SU-DHL-6 (cell line): ENCODE results near the gene UPF2.

Source experiments
- H2AFZ ChIP-seq: fragments of 200-600 bp; sonication (generic); 2 replicates; pipeline ENCODE4 v1.6.1; 2014; ENCODE audit warnings: low read depth, mild to moderate bottlenecking, moderate library complexity, mixed read lengths, antibody characterized with exemption, low read length; ENCODE audit not compliant: severe bottlenecking
- H3F3A ChIP-seq: fragments of 200-600 bp; shearing (Covaris generic); 2 replicates; pipeline ENCODE4 v1.6.0; 2016; ENCODE audit warnings: antibody characterized with exemption, mild to moderate bottlenecking; ENCODE audit not compliant: insufficient read depth
- H3K27ac ChIP-seq: fragments of 200-600 bp; sonication (generic); 2 replicates; pipeline ENCODE4 v1.5.1; 2016; ENCODE audit warnings: low read depth, mild to moderate bottlenecking, low read length, moderate library complexity, mixed read lengths
- H3K27me3 ChIP-seq: fragments of 200-600 bp; sonication (generic), shearing (Covaris generic); 2 replicates; pipeline ENCODE4 v1.6.0; 2014; ENCODE audit warnings: mild to moderate bottlenecking, low read length
- H3K36me3 ChIP-seq: fragments of 200-600 bp; sonication (generic); 2 replicates; pipeline ENCODE4 v1.6.1; 2014; ENCODE audit warnings: mild to moderate bottlenecking, low read length, mixed read lengths
- H3K4me2 ChIP-seq: fragments of 300-600, 200-600 bp; shearing (Covaris generic), sonication (generic); 2 replicates; pipeline ENCODE4 v1.6.0; 2014; ENCODE audit warnings: low read length, low read depth, mild to moderate bottlenecking; ENCODE audit not compliant: poor library complexity, severe bottlenecking
- H3K4me3 ChIP-seq: fragments of 200-600 bp; sonication (generic); 2 replicates; pipeline ENCODE4 v1.5.1; 2014; ENCODE audit warnings: antibody characterized with exemption, low read length, mild to moderate bottlenecking, mixed read lengths; ENCODE audit not compliant: insufficient read depth, poor library complexity, severe bottlenecking
- H3K79me2 ChIP-seq: fragments of 200-600 bp; sonication (generic); 2 replicates; pipeline ENCODE4 v1.6.1; 2014; ENCODE audit warnings: mild to moderate bottlenecking, low read length, moderate library complexity; ENCODE audit not compliant: insufficient read depth
- H3K9ac ChIP-seq: fragments of 200-600 bp; sonication (generic); 2 replicates; pipeline ENCODE4 v1.7.0; 2014; ENCODE audit warnings: mild to moderate bottlenecking, low read length
- H3K9me2 ChIP-seq: fragments of 200-600 bp; sonication (generic); replicated peaks from 2 replicates; pipeline ENCODE4 v1.6.1; 2014; ENCODE audit warnings: low read length; ENCODE audit not compliant: insufficient read depth
- H3K9me3 ChIP-seq: fragments of 200-600 bp; sonication (generic); 2 replicates; pipeline ENCODE4 v1.6.1; 2014; ENCODE audit warnings: low read length, mixed read lengths; ENCODE audit not compliant: insufficient read depth
- H4K20me1 ChIP-seq: fragments of 200-600 bp; sonication (generic); 2 replicates; pipeline ENCODE4 v1.6.1; 2014; ENCODE audit warnings: low read depth, mild to moderate bottlenecking, antibody characterized with exemption, low read length, moderate library complexity, mixed read lengths
- CTCF ChIP-seq: fragments of 200-600 bp; sonication (generic); IDR thresholded peaks from one replicate; pipeline ENCODE4 v1.5.1; 2017; ENCODE audit warnings: antibody characterized with exemption, mild to moderate bottlenecking, low read length, moderate library complexity; ENCODE audit not compliant: insufficient read depth, poor library complexity, severe bottlenecking
- EZH2phosphoT487 ChIP-seq: fragments of 200-600 bp; sonication (generic), shearing (Covaris generic); conservative IDR thresholded peaks from 2 replicates; pipeline ENCODE4 v1.6.1; 2018; ENCODE audit warnings: mild to moderate bottlenecking, antibody characterized with exemption, low read length, moderate library complexity, mixed read lengths

Gene UPF2

GRCh38 chr10:11877591-11877905 lies 165.1 kb downstream of the UPF2 start:
- Histone ChIP-seq H3K27ac (no peak overlapping the region), H3K9ac (no peak overlapping the region), H3F3A (no peaks in the 10 kb centered on the region), H3K4me3 (no peak overlapping the region), H3K4me2 (no peak overlapping the region), H4K20me1 (no peaks in the 10 kb centered on the region), H2AFZ (no peak overlapping the region), H3K79me2 (no peaks in the 10 kb centered on the region), H3K36me3 (no peaks in the 10 kb centered on the region), H3K9me3 (no peaks in the 10 kb centered on the region), H3K27me3 (no peaks in the 10 kb centered on the region), H3K9me2 (no peaks in the 10 kb centered on the region)
- TF ChIP-seq EZH2phosphoT487 (no peak), CTCF (no peak)

GRCh38 chr10:11876805-11877590 lies 165.6 kb downstream of the UPF2 start:
- no peaks in the 10 kb centered on the region for H3K27me3 ChIP-seq
- H2AFZ ChIP-seq = no peak overlapping the region
- no peak for TF ChIP-seq CTCF
- no peak for TF ChIP-seq EZH2phosphoT487
- H3K27ac ChIP-seq = no peak overlapping the region
- no peaks in the 10 kb centered on the region for H3K9me2 ChIP-seq
- H3K36me3 ChIP-seq = no peaks in the 10 kb centered on the region
- no peaks in the 10 kb centered on the region for H3F3A ChIP-seq
- no peaks in the 10 kb centered on the region for H3K9me3 ChIP-seq
- H3K79me2 ChIP-seq = no peaks in the 10 kb centered on the region
- no peak overlapping the region for H3K9ac ChIP-seq
- H4K20me1 ChIP-seq = no peaks in the 10 kb centered on the region
- H3K4me2 ChIP-seq = no peak overlapping the region
- H3K4me3 ChIP-seq = no peak overlapping the region

GRCh38 chr10:11876324-11876723 lies 166.3 kb downstream of the UPF2 start:
- TF ChIP-seq EZH2phosphoT487 (no peak), CTCF (no peak)
- no peak overlapping the region for H3K4me2 ChIP-seq
- H3K36me3 ChIP-seq = no peaks in the 10 kb centered on the region
- H3K79me2 ChIP-seq = no peaks in the 10 kb centered on the region
- H3F3A ChIP-seq = no peaks in the 10 kb centered on the region
- no peaks in the 10 kb centered on the region for H3K27me3 ChIP-seq
- H4K20me1 ChIP-seq = no peaks in the 10 kb centered on the region
- no peak overlapping the region for H3K27ac ChIP-seq
- H3K9me2 ChIP-seq = no peaks in the 10 kb centered on the region
- H3K9ac ChIP-seq = no peak overlapping the region
- no peak overlapping the region for H3K4me3 ChIP-seq
- H3K9me3 ChIP-seq = no peaks in the 10 kb centered on the region
- no peak overlapping the region for H2AFZ ChIP-seq
